Activated CD4-positive, alpha-beta memory T cell treated with anti-CD3 and anti-CD28 coated beads, Interleukin-2, amount 10 ng/mL, durations not matched to agents 7 days and 5 days (primary cell): ENCODE results near the gene MFAP4. TPM values are rescaled to one million over a fixed set of nuclear protein-coding genes. Genes with fewer than 3 reads are reported as not detected.

Source experiments
- CTCF ChIA-PET: fragments of 350-600 bp; sonication (Branson Sonifier 250); formaldehyde crosslinking; loops from one replicate; lab custom pipeline; 2021; ENCODE audit warnings: antibody characterized with exemption, inconsistent platforms; lab: Charles Lee
- POLR2A ChIA-PET: fragments of 350-600 bp; sonication (Branson Sonifier 250); formaldehyde crosslinking; loops from one replicate; lab custom pipeline; 2021; ENCODE audit warnings: antibody characterized with exemption; lab: Charles Lee
- DNase-seq: peaks from one replicate; pipeline ENCODE4 v3.0.0-alpha.2; 2020
- H3K27ac Mint-ChIP-seq: one replicate; pipeline ENCODE4 v1.8.0; 2021; ENCODE audit warnings: mild to moderate bottlenecking, mixed read lengths
- H3K27me3 Mint-ChIP-seq: one replicate; pipeline ENCODE4 v1.8.0; 2021; ENCODE audit warnings: mixed read lengths
- H3K36me3 Mint-ChIP-seq: one replicate; pipeline ENCODE4 v1.8.0; 2021; ENCODE audit warnings: low read depth, mixed read lengths
- H3K4me1 Mint-ChIP-seq: one replicate; pipeline ENCODE4 v1.8.0; 2021; ENCODE audit warnings: mixed read lengths
- H3K4me3 Mint-ChIP-seq: one replicate; pipeline ENCODE4 v1.8.0; 2021; ENCODE audit warnings: mild to moderate bottlenecking, mixed read lengths
- H3K9me3 Mint-ChIP-seq: one replicate; pipeline ENCODE4 v1.8.0; 2021; ENCODE audit warnings: mixed read lengths
- total RNA-seq, 2 experiments: library from RNA; stranded (reverse); gene quantifications; one replicate each; pipeline ENCODE4 v1.2.3, GENCODE V29; 2021

The MFAP4 gene, protein sequence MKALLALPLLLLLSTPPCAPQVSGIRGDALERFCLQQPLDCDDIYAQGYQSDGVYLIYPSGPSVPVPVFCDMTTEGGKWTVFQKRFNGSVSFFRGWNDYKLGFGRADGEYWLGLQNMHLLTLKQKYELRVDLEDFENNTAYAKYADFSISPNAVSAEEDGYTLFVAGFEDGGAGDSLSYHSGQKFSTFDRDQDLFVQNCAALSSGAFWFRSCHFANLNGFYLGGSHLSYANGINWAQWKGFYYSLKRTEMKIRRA
- total RNA-seq: not detected

DNA sequence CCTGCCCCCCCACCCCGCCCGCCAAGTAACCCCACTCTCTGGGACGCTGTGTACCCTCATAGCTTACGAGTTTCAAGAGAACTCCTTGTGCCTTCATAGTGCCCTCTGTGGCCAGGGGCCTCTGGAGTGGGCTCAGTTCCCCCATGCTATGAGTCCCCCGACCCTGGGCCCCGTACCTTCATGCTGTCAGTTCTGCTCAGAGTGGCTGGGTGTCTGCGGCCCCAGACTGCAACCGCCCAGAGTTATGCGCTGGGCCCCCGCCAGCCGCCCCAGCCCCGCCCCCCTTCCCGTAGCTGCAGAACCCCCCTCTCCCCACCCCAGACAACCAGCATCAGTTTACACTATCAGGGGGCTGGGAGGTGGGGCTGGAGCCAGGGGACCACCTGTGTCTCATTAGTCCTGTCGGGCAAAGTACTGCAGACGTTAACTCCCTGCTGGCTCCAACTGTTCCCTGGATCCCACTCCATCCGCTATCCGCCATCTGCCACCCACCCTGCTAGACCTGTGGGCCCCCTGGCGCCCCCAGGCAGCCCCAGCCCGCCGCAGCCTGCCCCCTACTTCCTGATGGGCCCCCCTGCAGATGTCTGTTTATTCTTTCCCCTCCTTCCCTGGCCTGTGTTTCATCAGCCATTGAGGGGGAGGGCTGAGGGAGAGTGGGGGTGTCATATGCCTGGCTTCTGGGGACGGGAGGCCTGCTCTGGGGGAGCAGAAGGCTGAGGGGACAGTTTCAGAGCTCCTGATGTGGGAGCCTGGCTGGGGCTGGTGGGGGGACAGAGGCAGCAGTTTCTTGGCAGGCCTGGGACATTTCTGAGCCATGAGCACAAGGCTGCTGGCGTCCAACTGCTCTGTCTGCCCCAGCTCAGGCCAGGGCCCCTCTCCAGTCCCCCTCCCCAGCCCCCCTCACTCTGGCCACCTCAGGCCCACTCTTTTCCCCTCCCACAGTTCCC, at the start of gene MFAP4:
Gene MFAP4 (minus strand): TSS at position 217 of the 947 bp plus-strand sequence. CDS start 35 bp downstream, at position 182.
- ChIA-PET CTCF (interaction anchor here (0.6 to 1.1 kb wide), 2 partner anchors 9 to 25 kb away, joined by 3 read pairs; partner anchors contain the start of genes B9D1 and MAPK7), POLR2A (interaction anchor here (1.4 kb wide), 1 partner anchor 9 kb away, joined by 6 read pairs; the partner anchor contains the start of gene MAPK7)
- peaks cover 8% of the 10 kb centered on the region for H3K27me3 Mint-ChIP-seq
- DNase-seq: no peak
- H3K9me3 Mint-ChIP-seq: no peaks in the 10 kb centered on the region
- no peak within 1 kb of the TSS for H3K27ac Mint-ChIP-seq
- peaks cover 21% of the 10 kb centered on the region for H3K36me3 Mint-ChIP-seq
- H3K4me3 Mint-ChIP-seq: no peak within 1 kb of the TSS
- peaks cover 1% of the 10 kb centered on the region for H3K4me1 Mint-ChIP-seq

DNA sequence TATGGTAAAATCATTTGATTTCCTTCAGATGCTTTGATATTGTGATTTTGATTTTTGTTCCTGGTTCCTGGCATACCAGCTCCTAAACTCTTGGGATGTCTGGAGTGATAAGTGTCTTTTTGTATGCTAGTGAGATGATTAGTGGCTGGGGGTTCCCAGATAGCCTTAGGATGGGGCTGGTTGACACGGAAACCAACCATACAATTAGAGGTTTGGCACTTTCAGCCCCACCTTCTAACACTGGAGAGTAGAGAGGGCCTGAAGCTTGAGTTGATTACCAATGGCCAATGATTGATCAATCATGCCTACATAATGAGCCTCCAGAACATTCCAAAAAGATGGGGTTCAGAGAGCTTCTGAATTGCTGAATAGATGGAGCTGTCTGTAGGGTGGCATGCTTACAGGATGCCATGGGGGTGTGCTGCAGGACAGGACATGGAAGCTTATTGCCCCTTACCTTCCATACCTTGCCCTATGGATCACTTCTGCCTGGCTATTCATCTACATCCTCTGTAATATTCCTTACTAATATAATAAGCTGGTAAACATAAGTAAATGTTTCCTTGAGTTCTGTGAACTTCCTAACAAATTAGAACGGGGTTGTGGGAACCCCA, 46.8 kb upstream of the MFAP4 start:
- no peak overlapping the region for H3K27ac Mint-ChIP-seq
- no peak for DNase-seq
- no peaks in the 10 kb centered on the region for H3K36me3 Mint-ChIP-seq
- ChIA-PET POLR2A (no interaction called here), CTCF (interaction anchor here (1.0 to 2.1 kb wide), 3 partner anchors 28 to 71 kb away, joined by 3 to 11 read pairs (median 4); partner anchors contain the start of gene B9D1)
- no peaks in the 10 kb centered on the region for H3K9me3 Mint-ChIP-seq
- no peak overlapping the region for H3K4me3 Mint-ChIP-seq
- H3K27me3 Mint-ChIP-seq: peaks cover 12% of the 10 kb centered on the region
- no peaks in the 10 kb centered on the region for H3K4me1 Mint-ChIP-seq

DNA sequence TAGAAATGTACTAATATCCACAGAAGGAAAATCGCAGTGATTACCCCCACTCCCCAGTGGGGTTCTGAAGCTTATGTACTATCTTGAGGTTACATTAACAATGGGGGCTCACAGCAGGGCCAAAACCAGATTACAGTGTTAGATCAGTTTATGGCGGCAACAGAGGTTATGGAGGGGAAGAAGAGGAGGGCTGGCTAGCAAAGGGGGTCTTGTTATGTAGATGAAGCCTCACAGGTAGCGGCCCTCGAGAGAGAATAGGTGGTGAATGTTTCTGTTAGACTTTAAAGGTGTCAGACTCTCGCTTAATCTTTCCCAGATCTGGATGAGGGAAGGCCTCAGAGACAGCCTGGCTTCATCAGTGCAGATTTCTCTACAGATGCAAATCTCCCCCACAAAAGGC, 46.3 kb upstream of the MFAP4 start:
- ChIA-PET POLR2A (no interaction called here), CTCF (interaction anchor here (2.1 kb wide), 1 partner anchor 70 kb away, joined by 11 read pairs; the partner anchor contains the start of gene B9D1)
- Mint-ChIP-seq H3K4me1 (no peaks in the 10 kb centered on the region), H3K27me3 (peaks cover 8% of the 10 kb centered on the region), H3K27ac (no peak overlapping the region), H3K4me3 (no peak overlapping the region), H3K9me3 (no peaks in the 10 kb centered on the region), H3K36me3 (no peaks in the 10 kb centered on the region)
- no peak for DNase-seq

DNA sequence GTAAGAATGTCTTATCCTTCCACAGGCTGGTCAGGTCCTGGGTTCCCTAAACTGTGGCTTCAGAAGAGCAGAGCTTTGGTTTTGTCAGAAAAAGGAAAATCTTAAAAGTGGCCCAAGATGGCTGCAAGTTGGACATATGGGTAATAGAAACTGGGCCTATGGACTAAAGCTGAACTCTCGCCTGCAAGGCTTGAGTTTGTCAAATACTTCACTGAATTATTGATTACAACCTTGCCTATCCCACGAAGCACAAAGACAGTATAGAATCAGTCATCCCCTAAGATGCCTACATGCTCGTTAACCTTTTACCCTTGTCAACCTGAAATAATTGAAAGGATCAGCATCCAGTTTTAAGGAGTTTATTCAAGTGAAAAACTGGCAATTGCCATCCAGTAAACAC, 44.7 kb upstream of the MFAP4 start:
- H3K27me3 Mint-ChIP-seq: peaks cover 8% of the 10 kb centered on the region
- no peak for DNase-seq
- H3K9me3 Mint-ChIP-seq: no peaks in the 10 kb centered on the region
- H3K36me3 Mint-ChIP-seq: no peaks in the 10 kb centered on the region
- H3K4me3 Mint-ChIP-seq: no peak overlapping the region
- H3K4me1 Mint-ChIP-seq: no peaks in the 10 kb centered on the region
- POLR2A ChIA-PET: no interaction called here
- CTCF ChIA-PET: no interaction called here
- no peak overlapping the region for H3K27ac Mint-ChIP-seq

DNA sequence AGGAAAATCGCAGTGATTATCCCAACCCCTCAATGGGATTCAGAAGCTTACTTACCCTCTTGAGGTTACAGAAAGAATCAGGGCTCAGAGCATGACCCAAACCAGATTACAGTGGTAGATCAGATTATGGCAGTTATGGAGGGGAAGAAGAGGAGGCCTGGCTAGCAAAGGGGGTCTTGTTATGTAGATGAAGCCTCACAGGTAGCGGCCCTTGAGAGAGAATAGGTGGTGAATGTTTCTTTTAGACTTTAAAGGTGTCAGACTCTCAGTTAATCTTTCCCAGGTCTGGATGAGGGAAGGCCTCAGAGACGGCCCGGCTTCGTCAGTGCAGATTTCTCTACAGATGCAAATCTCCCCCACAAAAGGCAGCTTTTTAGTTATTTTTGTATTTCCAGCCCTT, 39.6 kb upstream of the MFAP4 start:
- no peak for DNase-seq
- Mint-ChIP-seq H3K27me3 (peaks cover 13% of the 10 kb centered on the region), H3K4me1 (no peaks in the 10 kb centered on the region), H3K4me3 (no peak overlapping the region), H3K27ac (no peak overlapping the region), H3K36me3 (no peaks in the 10 kb centered on the region), H3K9me3 (no peaks in the 10 kb centered on the region)
- CTCF ChIA-PET: no interaction called here
- POLR2A ChIA-PET: no interaction called here

DNA sequence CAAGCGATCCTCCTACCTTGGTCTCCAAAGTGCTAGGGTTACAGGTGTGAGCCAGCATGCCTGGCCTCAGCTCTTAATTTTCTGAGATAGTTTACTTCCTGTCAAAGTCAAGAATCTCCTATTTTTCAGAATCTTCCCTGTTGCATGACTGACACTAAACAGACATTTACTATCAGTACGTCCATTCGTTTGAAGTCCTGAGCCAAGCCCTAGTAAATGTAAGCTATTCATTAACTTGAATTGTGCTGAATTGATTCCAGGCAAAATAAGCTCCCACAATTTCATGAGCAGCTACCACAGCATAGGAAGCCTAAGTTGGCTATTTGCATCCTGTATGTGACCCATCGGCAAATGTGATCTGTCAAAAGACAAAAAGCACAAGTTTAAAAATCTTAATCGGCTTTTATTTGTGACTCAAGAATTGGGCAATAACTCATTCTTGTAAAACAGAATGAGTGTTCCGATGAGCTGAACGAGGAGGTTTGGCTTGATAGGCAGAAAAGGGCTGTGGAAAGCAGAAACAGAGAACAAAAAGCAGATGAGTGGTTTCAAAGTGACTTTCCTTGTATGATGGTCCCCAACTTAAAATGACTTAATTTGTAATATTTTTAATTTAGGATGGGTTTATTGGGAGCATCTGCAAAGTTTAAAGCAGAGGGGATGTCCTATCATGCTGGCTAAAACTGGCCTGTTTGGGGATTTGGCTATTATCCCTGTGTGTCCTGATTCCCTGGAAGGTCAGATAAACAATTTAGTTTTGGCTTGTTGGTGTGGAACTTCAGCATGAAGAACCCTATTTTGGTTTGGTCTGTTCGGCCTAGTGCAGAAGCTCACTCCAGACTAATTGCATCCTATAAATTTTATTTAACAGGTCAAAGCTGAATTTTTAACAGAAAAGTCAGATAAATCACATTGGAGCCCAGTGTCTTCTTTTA, 38.2 kb upstream of the MFAP4 start:
- no peak overlapping the region for H3K27ac Mint-ChIP-seq
- peaks cover 13% of the 10 kb centered on the region for H3K27me3 Mint-ChIP-seq
- H3K36me3 Mint-ChIP-seq: no peaks in the 10 kb centered on the region
- DNase-seq: no peak
- CTCF ChIA-PET: interaction anchor here (1.1 kb wide), 1 partner anchor 62 kb away, joined by 6 read pairs; the partner anchor contains the start of gene B9D1
- H3K4me1 Mint-ChIP-seq: no peaks in the 10 kb centered on the region
- no peaks in the 10 kb centered on the region for H3K9me3 Mint-ChIP-seq
- POLR2A ChIA-PET: no interaction called here
- H3K4me3 Mint-ChIP-seq: no peak overlapping the region

DNA sequence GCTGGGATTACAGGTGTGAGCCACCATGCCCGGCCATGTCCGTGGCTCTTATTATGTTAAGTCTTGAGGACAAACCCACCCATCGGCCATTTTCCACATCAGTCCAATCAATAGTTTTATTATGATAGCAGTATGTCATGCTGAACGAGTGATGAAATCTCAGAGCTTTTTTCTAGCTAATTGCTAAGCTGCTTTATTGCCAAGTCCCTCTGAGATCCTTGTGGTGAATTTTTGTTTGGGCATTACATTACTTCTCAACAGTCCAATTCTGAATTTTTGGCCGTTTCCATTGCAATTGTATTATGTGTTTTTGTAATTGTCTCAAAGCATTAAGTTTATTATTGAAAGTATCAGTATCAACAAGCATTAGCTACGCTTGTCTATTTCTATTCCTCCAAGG, 34.9 kb upstream of the MFAP4 start:
- ChIA-PET POLR2A (no interaction called here), CTCF (interaction anchor here (0.5 kb wide), 1 partner anchor 570 kb away, joined by 6 read pairs; no protein-coding TSS in a partner anchor)
- DNase-seq: no peak
- H3K4me1 Mint-ChIP-seq: peaks cover 15% of the 10 kb centered on the region
- no peak overlapping the region for H3K27ac Mint-ChIP-seq
- H3K4me3 Mint-ChIP-seq: no peak overlapping the region
- no peaks in the 10 kb centered on the region for H3K36me3 Mint-ChIP-seq
- H3K27me3 Mint-ChIP-seq: peaks cover 11% of the 10 kb centered on the region
- H3K9me3 Mint-ChIP-seq: no peaks in the 10 kb centered on the region

DNA sequence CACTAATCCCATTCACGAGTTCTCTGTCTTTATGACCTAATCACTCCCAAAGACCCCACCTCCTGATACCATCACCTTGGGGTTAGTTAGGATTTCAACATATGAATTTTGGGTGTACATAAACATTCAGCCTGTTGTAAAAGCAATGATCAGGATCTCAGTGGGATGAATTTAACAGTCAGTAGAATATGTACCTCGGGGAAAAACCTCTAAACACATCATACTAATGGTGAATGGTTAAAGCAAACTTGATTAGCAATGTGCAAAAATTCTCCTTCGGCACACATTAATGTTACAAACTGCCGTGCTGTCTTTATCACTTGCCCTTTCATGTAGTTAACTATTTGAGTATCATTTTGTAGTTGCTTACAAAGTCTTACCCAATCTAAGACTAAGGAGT, 34.2 kb upstream of the MFAP4 start:
- ChIA-PET POLR2A (no interaction called here), CTCF (interaction anchor here (0.5 kb wide), 1 partner anchor 571 kb away, joined by 6 read pairs; no protein-coding TSS in a partner anchor)
- Mint-ChIP-seq H3K27ac (no peak overlapping the region), H3K4me3 (no peak overlapping the region), H3K9me3 (no peaks in the 10 kb centered on the region), H3K27me3 (peaks cover 9% of the 10 kb centered on the region), H3K4me1 (peaks cover 15% of the 10 kb centered on the region), H3K36me3 (no peaks in the 10 kb centered on the region)
- DNase-seq: no peak

DNA sequence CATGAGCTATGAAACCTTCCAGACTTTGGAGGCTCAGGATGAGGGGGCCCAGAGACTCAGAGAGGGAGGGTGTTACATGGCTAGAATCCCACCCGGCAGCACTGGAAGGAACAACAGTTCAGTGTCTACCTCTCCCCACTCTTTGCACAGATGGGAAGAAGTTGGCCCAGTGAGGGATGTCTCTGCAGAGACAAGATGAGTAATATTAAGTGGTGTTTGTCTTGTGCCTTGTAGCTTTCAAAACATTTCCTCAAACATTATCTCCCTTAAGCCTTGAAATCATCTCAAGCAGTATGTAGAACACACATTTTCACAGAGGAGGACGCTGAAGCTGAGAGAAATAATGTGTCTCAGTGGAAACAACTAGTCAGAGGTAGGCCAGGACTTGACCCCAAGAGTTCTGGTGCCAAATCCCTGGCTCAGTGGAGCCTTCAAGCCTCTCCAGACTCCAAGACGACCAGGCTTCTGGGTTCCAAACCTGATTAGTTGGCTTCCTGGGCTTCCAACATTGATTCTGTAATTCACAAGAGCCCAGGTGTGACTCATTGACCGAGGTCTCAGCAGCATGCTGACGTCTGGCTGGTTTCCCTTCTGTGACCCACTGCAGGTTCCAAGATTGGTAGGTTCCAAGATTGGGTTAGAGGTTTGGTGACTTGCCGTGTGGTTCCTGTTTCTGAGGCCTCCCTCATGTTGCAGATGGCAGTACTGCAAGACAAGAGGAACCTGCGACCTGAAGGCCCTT, 31.4 kb upstream of the MFAP4 start:
- Mint-ChIP-seq H3K9me3 (no peaks in the 10 kb centered on the region), H3K27ac (no peak overlapping the region), H3K4me3 (no peak overlapping the region), H3K4me1 (peaks cover 15% of the 10 kb centered on the region), H3K36me3 (no peaks in the 10 kb centered on the region), H3K27me3 (peaks cover 7% of the 10 kb centered on the region)
- peak; percentile 39 for DNase-seq
- POLR2A ChIA-PET: interaction anchor here (0.8 to 1.0 kb wide), 2 partner anchors 40 to 55 kb away, joined by 3 read pairs; partner anchors contain the start of genes B9D1 and MAPK7
- CTCF ChIA-PET: no interaction called here

DNA sequence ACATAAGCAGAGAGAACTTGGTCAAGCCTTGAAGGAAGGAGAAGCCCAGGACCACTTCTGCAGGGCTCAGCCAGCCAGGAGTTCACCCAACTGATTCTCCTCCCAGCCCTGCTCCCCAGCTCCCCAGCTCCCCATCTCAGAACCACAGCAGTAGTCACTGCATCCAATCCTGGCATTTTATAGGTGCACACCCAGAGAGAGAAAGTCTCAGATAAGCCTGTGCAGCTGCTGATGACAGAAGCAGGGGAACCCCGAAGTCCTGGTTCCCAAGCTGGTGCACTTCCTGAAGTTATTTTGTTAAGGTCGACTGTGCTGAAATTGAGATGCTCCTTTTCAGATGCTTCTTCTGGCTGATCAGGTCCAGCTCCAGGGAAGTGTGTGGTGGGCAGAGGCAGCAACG, 30.6 kb upstream of the MFAP4 start:
- Mint-ChIP-seq H3K4me3 (no peak overlapping the region), H3K27me3 (peaks cover 5% of the 10 kb centered on the region), H3K9me3 (no peaks in the 10 kb centered on the region), H3K27ac (no peak overlapping the region), H3K4me1 (peaks cover 15% of the 10 kb centered on the region), H3K36me3 (no peaks in the 10 kb centered on the region)
- ChIA-PET CTCF (no interaction called here), POLR2A (interaction anchor here (0.8 to 1.0 kb wide), 2 partner anchors 39 to 55 kb away, joined by 3 read pairs; partner anchors contain the start of genes B9D1 and MAPK7)
- no peak for DNase-seq
